Thyroid gland (tissue), 4 donors: ENCODE data around the gene TMEM170B. TPM values are rescaled to one million over a fixed set of nuclear protein-coding genes. Genes with fewer than 3 reads are reported as not detected.

ENCODE experiments used
- DNase-seq, 2 donors: peaks; one replicate each; pipeline ENCODE4 v3.0.0-alpha.2; 2019
- H3K27ac ChIP-seq, 3 donors: fragments of 200-600 bp; sonication (generic); 1 replicate in 2 of 3; 2 replicates in 1 of 3; pipeline ENCODE4 v1.5.1; 2016 to 2019; ENCODE audit warnings: mild to moderate bottlenecking in 1 of 3, moderate library complexity in 1 of 3
- H3K27me3 ChIP-seq: fragments of 200-600 bp; sonication (generic); one replicate; pipeline ENCODE4 v1.5.1; 2019
- H3K36me3 ChIP-seq, 2 donors: fragments of 200-600 bp; sonication (generic); one replicate each; pipeline ENCODE4 v1.5.1; 2016 to 2019
- H3K4me1 ChIP-seq, 2 donors: fragments of 200-600 bp; sonication (generic); one replicate each; pipeline ENCODE4 v1.5.1; 2017 to 2019
- H3K4me3 ChIP-seq, 3 donors: fragments of 200-600 bp; sonication (generic); replicated peaks in 1 of 3; 1 replicate in 2 of 3; 2 replicates in 1 of 3; pipeline ENCODE4 v1.5.1; 2016; ENCODE audit warnings: mild to moderate bottlenecking in 1 of 3
- H3K9me3 ChIP-seq: fragments of 200-600 bp; sonication (generic); one replicate; pipeline ENCODE4 v1.5.1; 2017
- CTCF ChIP-seq, 6 experiments: fragments of 200-600 bp in 3 of 6; fragments of 450-650 bp in 3 of 6; sonication (generic) in 3 of 6; IDR thresholded peaks; one replicate each; pipeline ENCODE4 v1.5.1; 2016 to 2019; ENCODE audit warnings: antibody characterized with exemption in 6 of 6, mild to moderate bottlenecking in 2 of 6, inconsistent platforms in 1 of 6, moderate library complexity in 1 of 6
- POLR2A ChIP-seq, 2 donors: fragments of 450-650 bp; IDR thresholded peaks; one replicate each; pipeline ENCODE4 v1.6.1; 2017; ENCODE audit warnings: antibody characterized with exemption in 2 of 2, mild to moderate bottlenecking in 2 of 2, moderate library complexity in 1 of 2
- WGBS, 2 donors: methylation state at CpG; one replicate each; pipeline ENCODE4 v1.1.5; 2017; 5-methylcytosine and 5-hydroxymethylcytosine counted together
- intact Hi-C: fragments of 100-400 bp; cut with DNase I; formaldehyde crosslinking; loops from one replicate; pipeline ENCODE4 v1.15.1; 2023
- total RNA-seq, 4 donors: library from RNA; depleted of rRNA; stranded (reverse); fragments of >200 nt; gene quantifications; one replicate each; pipeline ENCODE4 v1.2.3, GENCODE V29; 2016

Gene TMEM170B
- total RNA-seq, 4 donors from 2014 or later = 6.6 to 12.7 (median 7.7) TPM

- TF ChIP-seq CTCF (IDR thresholded peaks at IDR 0.05) (no peak), POLR2A (IDR thresholded peaks at IDR 0.05) (no peak)
- intact Hi-C loops = no loop called here
Measured at GRCh38 chr6:11618533-11618932, 81.0 kb downstream of the TMEM170B start.

GRCh38 chr6:11621119-11621518 is 83.6 kb downstream of the TMEM170B start:
- Histone ChIP-seq H3K27ac (peak overlapping the region in 1 of 3 donors; percentile 5), H3K36me3 (no peaks in the 10 kb centered on the region), H3K4me1 (peaks cover 23 to 26% of the 10 kb centered on the region in 2 donors), H3K27me3 (no peaks in the 10 kb centered on the region), H3K9me3 (no peaks in the 10 kb centered on the region), H3K4me3 (no peak overlapping the region)
- TF ChIP-seq POLR2A (IDR thresholded peaks at IDR 0.05) (no peak), CTCF (IDR thresholded peaks at IDR 0.05) (no peak)
- 39 to 53% methylated on average over 5 of the region's 5 CpGs for WGBS, 2 donors
- intact Hi-C loops = no loop called here
- DNase-seq = peak; percentile 59 to 73

More at GRCh38 chr6:11618533-11618932, 81.0 kb downstream of the TMEM170B start:
- H3K27me3 ChIP-seq = no peaks in the 10 kb centered on the region
- no peaks in the 10 kb centered on the region for H3K36me3 ChIP-seq
- H3K27ac ChIP-seq = no peak overlapping the region
- peaks cover 14 to 20% of the 10 kb centered on the region in 2 donors for H3K4me1 ChIP-seq
- no peak overlapping the region for H3K4me3 ChIP-seq
- no peak for DNase-seq
- WGBS, 2 donors = 75 to 90% methylated on average over 4 of the region's 4 CpGs
- no peaks in the 10 kb centered on the region for H3K9me3 ChIP-seq

GRCh38 chr6:11622156-11622555 is 84.6 kb downstream of the TMEM170B start:
- Histone ChIP-seq H3K36me3 (no peaks in the 10 kb centered on the region), H3K4me3 (no peak overlapping the region), H3K27ac (peak overlapping the region in 2 of 3 donors; percentile 4 to 5), H3K4me1 (peaks cover 23 to 26% of the 10 kb centered on the region in 2 donors), H3K9me3 (no peaks in the 10 kb centered on the region), H3K27me3 (no peaks in the 10 kb centered on the region)
- 77 to 80% methylated on average over 4 of the region's 4 CpGs for WGBS, 2 donors
- no peak for DNase-seq
- intact Hi-C loops = no loop called here
- TF ChIP-seq POLR2A (IDR thresholded peaks at IDR 0.05) (no peak), CTCF (IDR thresholded peaks at IDR 0.05) (no peak)

- no peak for DNase-seq
- H3K9me3 ChIP-seq = no peaks in the 10 kb centered on the region
- peaks cover 23 to 26% of the 10 kb centered on the region in 2 donors for H3K4me1 ChIP-seq
- H3K27ac ChIP-seq = no peak overlapping the region
- no peak overlapping the region for H3K4me3 ChIP-seq
- no peaks in the 10 kb centered on the region for H3K27me3 ChIP-seq
- WGBS, 2 donors = 91 to 93% methylated on average over 2 of the region's 2 CpGs
- intact Hi-C loops = no loop called here
- no peak for TF ChIP-seq CTCF (IDR thresholded peaks at IDR 0.05)
- no peak for TF ChIP-seq POLR2A (IDR thresholded peaks at IDR 0.05)
- no peaks in the 10 kb centered on the region for H3K36me3 ChIP-seq
Measured at GRCh38 chr6:11623272-11623671, 85.7 kb downstream of the TMEM170B start.

- 76 to 84% methylated on average over 8 of the region's 8 CpGs for WGBS, 2 donors
- Histone ChIP-seq H3K4me3 (no peak overlapping the region), H3K9me3 (no peaks in the 10 kb centered on the region), H3K27ac (no peak overlapping the region), H3K4me1 (peaks cover 23 to 26% of the 10 kb centered on the region in 2 donors), H3K27me3 (no peaks in the 10 kb centered on the region), H3K36me3 (no peaks in the 10 kb centered on the region)
- intact Hi-C loops = no loop called here
- DNase-seq = no peak
- TF ChIP-seq CTCF (IDR thresholded peaks at IDR 0.05) (no peak), POLR2A (IDR thresholded peaks at IDR 0.05) (no peak)
Measured at GRCh38 chr6:11625302-11625701, 87.8 kb downstream of the TMEM170B start.
